Measurements from ENCODE around the gene MYCBP2.

GRCh38 chr13:77345150-77345780 lies 18.4 kb upstream of the MYCBP2 start:
- no peak for TF ChIP-seq CTCF (IDR thresholded peaks at IDR 0.05)
- no peak for TF ChIP-seq POLR2A (IDR thresholded peaks at IDR 0.05)
